CD4-positive, alpha-beta memory T cell (primary cell): ENCODE data around the gene IRF9. TPM values are rescaled to one million over a fixed set of nuclear protein-coding genes. Genes with fewer than 3 reads are reported as not detected.

ENCODE experiments used
- microRNA-seq: library from miRNA; unstranded; fragments of <30 nt; microRNA quantifications from one replicate; pipeline ENCODE4 v1.2.0, GENCODE V29; 2021; ENCODE audit warnings: borderline replicate concordance, borderline number of aligned reads, borderline microRNAs expressed, mixed read lengths
- polyA plus RNA-seq, 2 donors: library from polyadenylated mRNA; unstranded; fragments of 300-500 nt; fragmentation: Illumina TruSeq; gene quantifications; one replicate each; pipeline ENCODE4 v1.2.3, GENCODE V29; 2021
- total RNA-seq, 2 experiments: library from RNA; stranded (reverse); gene quantifications; one replicate each; pipeline ENCODE4 v1.2.3, GENCODE V29; 2021

Gene IRF9
- total and polyA plus RNA-seq, 4 experiments from 2014 or later, result 59.3 to 157 (median 137) TPM

Small RNA genes lying within 50 kb of the gene (microRNA-seq; reads per million reads assigned to microRNA genes)
- not detected for gene MIR7703

Other genes starting within 250 kb of the IRF9 start
Only the 30 nearest of the 32 such genes appear.
- 10 to 100 TPM; 13.3 to 16.8 TPM for gene DHRS4L2, start 172.3 kb upstream of the IRF9 start, total RNA-seq
- gene DHRS4L2, start 172.3 kb upstream of the IRF9 start, polyA plus RNA-seq, result 10 to 100 TPM; 18.6 to 19.6 TPM
- under 1 TPM; 0.15 to 0.22 TPM for gene CARMIL3, start 109.3 kb upstream of the IRF9 start, total RNA-seq
- not detected for gene CARMIL3, start 109.3 kb upstream of the IRF9 start, polyA plus RNA-seq
- gene CPNE6, start 89.7 kb upstream of the IRF9 start, total RNA-seq, result not detected
- gene CPNE6, start 89.7 kb upstream of the IRF9 start, polyA plus RNA-seq, result under 1 TPM in 1 of 2 donors, not detected in 1; 0.04 TPM
- gene PCK2, start 67.0 kb upstream of the IRF9 start, total RNA-seq, result 10 to 100 TPM; 18.3 to 21.4 TPM
- gene PCK2, start 67.0 kb upstream of the IRF9 start, polyA plus RNA-seq, result 10 to 100 TPM; 11.0 to 15.5 TPM
- gene DCAF11, start 46.5 kb upstream of the IRF9 start, total RNA-seq, result 10 to 100 TPM; 71.5 to 75.8 TPM
- 10 to 100 TPM; 75.1 to 93.4 TPM for gene DCAF11, start 46.5 kb upstream of the IRF9 start, polyA plus RNA-seq
- gene NRL, start 46.3 kb upstream of the IRF9 start, total RNA-seq, result 1 to 10 TPM; 2.9 to 4.5 TPM
- gene NRL, start 46.3 kb upstream of the IRF9 start, polyA plus RNA-seq, result 1 to 10 TPM; 1.4 to 1.6 TPM
- gene FITM1, start 30.6 kb upstream of the IRF9 start, total RNA-seq, result 1 to 10 TPM; 3.2 to 4.2 TPM
- under 1 TPM; 0.69 to 0.81 TPM for gene FITM1, start 30.6 kb upstream of the IRF9 start, polyA plus RNA-seq
- 100 to 1,000 TPM; 257 to 273 TPM for gene PSME1, start 25.1 kb upstream of the IRF9 start, total RNA-seq
- gene PSME1, start 25.1 kb upstream of the IRF9 start, polyA plus RNA-seq, result 1,000 to 10,000 TPM in 1 of 2 donors, 100 to 1,000 TPM in 1; 976 to 1,008 TPM
- gene EMC9, start 19.7 kb upstream of the IRF9 start, total RNA-seq, result 10 to 100 TPM; 33.0 to 33.9 TPM
- 10 to 100 TPM; 11.4 to 13.6 TPM for gene EMC9, start 19.7 kb upstream of the IRF9 start, polyA plus RNA-seq
- gene PSME2, start 14.7 kb upstream of the IRF9 start, total RNA-seq, result 100 to 1,000 TPM; 143 to 150 TPM
- 100 to 1,000 TPM; 511 to 815 TPM for gene PSME2, start 14.7 kb upstream of the IRF9 start, polyA plus RNA-seq
- 100 to 1,000 TPM; 108 to 113 TPM for gene RNF31, start 13.8 kb upstream of the IRF9 start, total RNA-seq
- 10 to 100 TPM; 44.3 to 75.7 TPM for gene RNF31, start 13.8 kb upstream of the IRF9 start, polyA plus RNA-seq
- 10 to 100 TPM; 27.7 to 30.5 TPM for gene REC8, start 10.8 kb downstream of the IRF9 start, total RNA-seq
- 1 to 10 TPM; 2.8 to 9.8 TPM for gene REC8, start 10.8 kb downstream of the IRF9 start, polyA plus RNA-seq
- gene IPO4, start 27.6 kb downstream of the IRF9 start, total RNA-seq, result 10 to 100 TPM; 22.4 to 30.2 TPM
- 10 to 100 TPM; 19.8 to 20.2 TPM for gene IPO4, start 27.6 kb downstream of the IRF9 start, polyA plus RNA-seq
- 10 to 100 TPM; 24.1 to 26.3 TPM for gene TM9SF1, start 34.2 kb downstream of the IRF9 start, total RNA-seq
- 10 to 100 TPM; 38.4 to 40.6 TPM for gene TM9SF1, start 34.2 kb downstream of the IRF9 start, polyA plus RNA-seq
- gene TSSK4, start 44.4 kb downstream of the IRF9 start, total RNA-seq, result 1 to 10 TPM; 1.2 to 1.9 TPM
- 1 to 10 TPM in 1 of 2 donors, under 1 TPM in 1; 0.47 to 1.3 TPM for gene TSSK4, start 44.4 kb downstream of the IRF9 start, polyA plus RNA-seq
- gene CHMP4A, start 52.2 kb downstream of the IRF9 start, total RNA-seq, result 100 to 1,000 TPM in 1 of 2 experiments, 10 to 100 TPM in 1; 99.3 to 101 TPM
- 100 to 1,000 TPM; 164 to 194 TPM for gene CHMP4A, start 52.2 kb downstream of the IRF9 start, polyA plus RNA-seq
- gene MDP1, start 54.8 kb downstream of the IRF9 start, total RNA-seq, result 10 to 100 TPM; 12.5 to 15.3 TPM
- 10 to 100 TPM; 27.3 to 28.1 TPM for gene MDP1, start 54.8 kb downstream of the IRF9 start, polyA plus RNA-seq
- 100 to 1,000 TPM; 116 to 127 TPM for gene NEDD8, start 71.1 kb downstream of the IRF9 start, total RNA-seq
- gene NEDD8, start 71.1 kb downstream of the IRF9 start, polyA plus RNA-seq, result 100 to 1,000 TPM; 351 to 425 TPM
- gene GMPR2, start 71.7 kb downstream of the IRF9 start, total RNA-seq, result 10 to 100 TPM; 91.0 to 95.8 TPM
- 100 to 1,000 TPM; 103 to 116 TPM for gene GMPR2, start 71.7 kb downstream of the IRF9 start, polyA plus RNA-seq
- 100 to 1,000 TPM; 131 to 132 TPM for gene TINF2, start 81.4 kb downstream of the IRF9 start, total RNA-seq
- 100 to 1,000 TPM; 151 to 169 TPM for gene TINF2, start 81.4 kb downstream of the IRF9 start, polyA plus RNA-seq
- 10 to 100 TPM; 11.0 to 16.1 TPM for gene TGM1, start 101.9 kb downstream of the IRF9 start, total RNA-seq
- gene TGM1, start 101.9 kb downstream of the IRF9 start, polyA plus RNA-seq, result under 1 TPM; 0.11 to 0.12 TPM
- gene RABGGTA, start 110.3 kb downstream of the IRF9 start, total RNA-seq, result 10 to 100 TPM; 55.6 to 62.5 TPM
- gene RABGGTA, start 110.3 kb downstream of the IRF9 start, polyA plus RNA-seq, result 10 to 100 TPM; 22.9 to 32.5 TPM
- 10 to 100 TPM; 37.6 to 38.6 TPM for gene DHRS1, start 138.5 kb downstream of the IRF9 start, total RNA-seq
- gene DHRS1, start 138.5 kb downstream of the IRF9 start, polyA plus RNA-seq, result 10 to 100 TPM; 31.4 to 32.9 TPM
- gene NOP9, start 138.6 kb downstream of the IRF9 start, total RNA-seq, result 10 to 100 TPM; 23.1 to 28.1 TPM
- 1 to 10 TPM in 1 of 2 donors, under 1 TPM in 1; 0.83 to 1.6 TPM for gene NOP9, start 138.6 kb downstream of the IRF9 start, polyA plus RNA-seq
- gene CIDEB, start 146.7 kb downstream of the IRF9 start, total RNA-seq, result 10 to 100 TPM; 22.3 to 26.0 TPM
- 10 to 100 TPM; 17.2 to 24.3 TPM for gene CIDEB, start 146.7 kb downstream of the IRF9 start, polyA plus RNA-seq
- 10 to 100 TPM; 18.0 to 18.8 TPM for gene LTB4R2, start 148.9 kb downstream of the IRF9 start, total RNA-seq
- gene LTB4R2, start 148.9 kb downstream of the IRF9 start, polyA plus RNA-seq, result 1 to 10 TPM; 2.3 to 3.2 TPM
- 10 to 100 TPM; 19.5 to 20.0 TPM for gene LTB4R, start 150.2 kb downstream of the IRF9 start, total RNA-seq
- gene LTB4R, start 150.2 kb downstream of the IRF9 start, polyA plus RNA-seq, result 10 to 100 TPM in 1 of 2 donors, 1 to 10 TPM in 1; 9.6 to 10.6 TPM
- 1 to 10 TPM; 7.1 to 8.1 TPM for gene ADCY4, start 173.8 kb downstream of the IRF9 start, total RNA-seq
- gene ADCY4, start 173.8 kb downstream of the IRF9 start, polyA plus RNA-seq, result under 1 TPM; 0.48 to 0.62 TPM
- 10 to 100 TPM; 63.0 to 63.5 TPM for gene RIPK3, start 178.7 kb downstream of the IRF9 start, total RNA-seq
- 10 to 100 TPM in 1 of 2 donors, 1 to 10 TPM in 1; 6.2 to 16.7 TPM for gene RIPK3, start 178.7 kb downstream of the IRF9 start, polyA plus RNA-seq
- gene NFATC4, start 206.9 kb downstream of the IRF9 start, total RNA-seq, result not detected
- gene NFATC4, start 206.9 kb downstream of the IRF9 start, polyA plus RNA-seq, result not detected